Fibroblast of skin of right quadriceps (primary cell): ENCODE results near the gene SH3GLB2.
"Not testable (repeated sequence)": the region's sequence is repeated elsewhere in the genome, so short reads cannot be mapped to it uniquely, and the experiment has no call there.

Experiments
- DNase-seq: peaks from one replicate; pipeline ENCODE4 v3.0.0-alpha.2; 2013

SH3GLB2 gene

GRCh38 chr9:128987805-128988204 lies 40.3 kb downstream of the SH3GLB2 start:
- peak; percentile 76 for DNase-seq

GRCh38 chr9:128986671-128987070 lies 41.5 kb downstream of the SH3GLB2 start:
- no peak for DNase-seq

- DNase-seq = no peak
Measured at GRCh38 chr9:128983536-128983935, 44.6 kb downstream of the SH3GLB2 start.

GRCh38 chr9:128979111-128979510 lies 49.0 kb downstream of the SH3GLB2 start:
- no peak for DNase-seq

- peak; percentile 59 for DNase-seq
Measured at GRCh38 chr9:128972956-128973355, 55.2 kb downstream of the SH3GLB2 start.

- no peak for DNase-seq
Measured at GRCh38 chr9:128969491-128969890, 58.6 kb downstream of the SH3GLB2 start.

- not testable (repeated sequence) for DNase-seq
Measured at GRCh38 chr9:128961403-128961802, 66.7 kb downstream of the SH3GLB2 start.
